Myocyte (in vitro differentiated cells): ENCODE data around the gene TGFB1I1. TPM values are rescaled to one million over a fixed set of nuclear protein-coding genes. Genes with fewer than 3 reads are reported as not detected.
"Not testable (repeated sequence)": the region's sequence is repeated elsewhere in the genome, so short reads cannot be mapped to it uniquely, and the experiment has no call there.

ENCODE experiments used
- DNase-seq: peaks from one replicate; pipeline ENCODE4 v3.0.0-alpha.2; 2012; ENCODE audit warnings: low read depth
- total RNA-seq: library from RNA; depleted of rRNA; stranded (reverse); fragments of >200 nt; gene quantifications from 2 replicates; pipeline ENCODE4 v1.2.3, GENCODE V29; 2014

The TGFB1I1 gene
- total RNA-seq, 1 donor from 2014 or later, result 44.5 TPM

- no peak for DNase-seq
Observed at GRCh38 chr16:31487071-31487719, 15.2 kb downstream of the TGFB1I1 start.

DNA sequence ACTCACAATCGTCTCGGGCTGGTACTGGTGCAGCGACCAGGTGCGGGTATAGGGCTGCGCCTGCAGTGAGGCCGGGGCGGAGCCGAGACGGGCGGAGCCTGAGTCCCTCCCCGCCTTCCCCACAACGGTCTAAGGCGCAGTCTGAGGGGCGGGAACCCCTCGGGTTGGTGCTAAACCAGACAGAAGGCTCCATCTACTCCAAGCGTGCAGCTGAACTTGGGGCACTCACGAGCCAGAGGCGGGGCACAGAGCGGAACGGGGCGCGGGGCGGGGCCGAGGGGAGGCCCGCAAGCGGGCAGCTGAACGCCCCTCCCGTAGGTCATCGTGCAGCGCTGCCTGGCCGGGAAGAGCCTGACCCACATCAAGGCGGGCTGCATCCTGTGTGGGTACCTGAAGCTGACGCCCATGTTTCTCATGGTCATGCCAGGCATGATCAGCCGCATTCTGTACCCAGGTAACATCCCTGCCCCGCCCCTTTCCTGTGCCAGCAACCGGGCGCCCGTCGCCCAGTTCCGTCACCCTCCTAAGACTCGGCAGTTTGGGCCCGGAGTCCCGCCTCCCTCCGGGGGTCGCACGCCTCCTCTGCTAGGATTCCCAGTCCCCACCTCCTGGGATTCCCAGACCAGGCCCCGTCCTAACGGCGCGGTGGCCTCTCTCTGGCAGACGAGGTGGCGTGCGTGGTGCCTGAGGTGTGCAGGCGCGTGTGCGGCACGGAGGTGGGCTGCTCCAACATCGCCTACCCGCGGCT, 15.9 kb downstream of the TGFB1I1 start:
- DNase-seq, result peak; percentile 41

- DNase-seq, result no peak
Observed at GRCh38 chr16:31488468-31489297, 16.7 kb downstream of the TGFB1I1 start.

DNA sequence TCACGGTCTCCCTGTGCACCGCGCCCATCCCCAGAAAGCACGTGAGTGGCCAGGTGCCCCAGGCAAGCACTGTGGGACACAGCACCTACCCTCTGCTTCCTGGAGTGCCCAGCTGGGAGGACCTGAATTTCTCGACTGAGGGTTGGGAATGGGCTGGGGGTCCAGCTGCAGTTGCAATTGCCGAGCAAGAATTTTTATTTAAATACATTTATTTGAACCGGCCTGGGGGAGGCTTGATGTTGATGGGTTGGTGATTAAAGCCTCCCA, 17.3 kb downstream of the TGFB1I1 start:
- DNase-seq, result no peak

- no peak for DNase-seq
Observed at GRCh38 chr16:31489616-31490584, 17.9 kb downstream of the TGFB1I1 start.

- no peak for DNase-seq
Observed at GRCh38 chr16:31491778-31492418, 19.9 kb downstream of the TGFB1I1 start.

DNA sequence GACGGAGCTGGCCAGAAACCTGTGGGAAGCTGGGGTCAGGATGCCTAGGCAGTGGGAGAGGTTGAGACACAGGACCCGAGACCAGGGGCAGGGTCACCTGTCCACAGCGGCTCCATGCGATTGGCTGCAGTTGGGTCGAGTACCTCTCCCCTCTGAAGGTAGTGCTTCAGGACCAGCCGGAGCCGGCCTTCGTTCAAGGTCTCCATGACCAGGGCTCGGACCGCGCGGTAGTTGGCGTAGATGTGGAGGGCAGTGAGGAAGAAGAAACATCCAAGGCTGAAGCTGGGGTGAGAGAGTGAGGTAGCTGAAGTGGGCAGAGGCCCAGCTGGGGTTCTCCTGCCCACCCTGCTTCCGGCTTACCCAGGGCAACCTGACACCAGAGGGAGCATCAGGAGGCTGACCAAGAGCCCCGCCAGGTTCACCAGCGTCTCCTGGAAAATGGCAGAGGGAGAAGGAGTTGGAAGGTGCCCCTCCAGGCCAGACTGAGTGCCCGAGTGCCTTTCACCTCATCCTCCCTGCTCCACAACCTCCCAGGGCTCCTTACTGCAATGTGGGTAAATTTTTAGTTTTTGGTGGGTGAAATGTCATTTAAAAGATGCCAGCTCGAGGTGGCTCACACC, 21.7 kb downstream of the TGFB1I1 start:
- no peak for DNase-seq

DNA sequence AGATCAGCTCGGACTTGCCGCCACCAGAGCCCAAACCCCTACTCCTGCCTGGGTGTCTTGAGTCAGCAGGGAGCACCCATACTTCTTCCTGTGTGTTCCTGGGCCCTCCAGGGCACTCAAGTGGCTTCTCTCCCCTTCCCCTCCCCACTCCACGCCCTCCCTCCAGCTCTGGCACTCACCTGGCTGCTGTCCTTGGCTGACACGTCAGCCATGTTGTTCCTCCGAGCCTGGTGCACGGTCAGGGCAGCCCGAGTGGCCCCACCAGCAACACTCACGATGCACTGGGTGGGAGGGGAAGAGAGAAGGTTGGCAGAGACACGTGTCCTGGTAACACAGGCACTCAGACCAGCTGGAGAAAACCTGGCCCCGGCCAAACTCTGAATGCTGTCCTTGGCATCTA, 24.7 kb downstream of the TGFB1I1 start:
- DNase-seq, result no peak

DNA sequence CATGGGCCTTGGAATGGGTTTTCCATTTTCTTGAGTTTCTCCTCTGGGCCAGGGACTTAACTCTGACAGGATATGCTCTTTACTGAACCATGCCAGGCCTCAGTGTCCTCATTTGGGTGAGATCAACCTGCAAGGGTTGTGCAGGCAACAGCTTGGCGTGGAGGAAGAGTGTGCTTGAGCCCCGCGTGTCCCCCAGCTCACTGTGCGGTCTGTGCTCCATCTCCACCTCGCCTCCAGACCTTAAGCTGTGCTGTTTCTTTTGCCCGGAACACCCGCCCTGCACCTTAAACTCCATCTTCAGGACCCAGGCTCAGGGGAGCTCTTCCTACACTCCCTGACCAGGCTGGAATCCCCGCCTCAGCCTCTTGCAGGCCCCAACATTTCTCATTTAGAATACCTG, 26.5 kb downstream of the TGFB1I1 start:
- no peak for DNase-seq

DNA sequence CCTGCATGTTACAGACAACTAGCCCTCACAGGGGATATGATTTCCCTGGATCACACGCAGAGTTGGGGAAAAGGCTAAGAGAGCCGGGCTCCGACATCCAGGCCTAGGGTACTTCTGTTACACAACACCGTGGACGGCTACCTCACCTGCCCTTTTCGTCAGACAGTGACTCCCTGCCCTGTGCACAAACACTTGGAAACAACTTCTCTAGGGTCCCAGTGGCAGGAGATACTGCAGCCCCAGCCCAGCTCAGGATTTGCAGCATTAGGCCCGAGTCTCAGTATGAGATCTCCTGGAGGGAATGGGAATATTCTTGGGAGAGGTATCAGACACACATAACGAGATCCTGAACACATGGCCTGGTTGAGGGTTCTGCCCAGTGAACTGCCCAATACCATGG, 28.0 kb downstream of the TGFB1I1 start:
- no peak for DNase-seq

DNA sequence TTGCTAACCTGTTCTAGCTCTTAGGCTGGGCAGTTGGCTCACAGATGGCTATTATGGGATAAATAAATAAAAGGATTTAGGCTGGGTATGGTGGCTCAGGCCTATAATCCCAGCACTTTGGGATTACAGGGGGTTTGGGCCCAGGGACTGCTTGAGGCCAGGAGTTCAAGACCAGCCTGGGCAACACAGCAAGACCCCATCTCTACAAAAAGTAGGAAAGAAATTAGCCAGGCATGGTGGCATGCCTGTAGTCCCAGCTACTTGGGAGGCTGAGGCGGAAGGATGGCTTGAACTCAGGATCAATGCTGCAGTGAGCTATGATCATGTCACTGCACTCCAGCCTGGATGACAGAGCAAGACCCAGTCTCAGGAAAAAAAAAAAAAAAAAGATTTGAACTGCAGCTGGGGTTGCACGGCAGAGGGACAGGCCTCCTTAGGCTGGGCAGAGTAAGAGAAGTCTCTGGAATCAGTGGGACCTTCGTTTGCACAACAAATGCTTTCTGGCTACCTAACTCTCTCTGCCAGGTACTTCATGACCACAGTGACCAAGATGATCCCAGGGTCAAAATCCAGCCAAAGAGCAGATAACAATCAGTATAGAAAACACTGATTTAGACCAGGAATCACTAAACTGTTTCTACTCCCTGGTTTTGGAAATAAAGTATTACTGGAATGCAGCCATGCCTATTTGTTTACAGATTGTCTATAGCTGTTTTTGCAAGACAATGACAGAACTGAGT, 29.4 kb downstream of the TGFB1I1 start:
- no peak for DNase-seq

- no peak for DNase-seq
Observed at GRCh38 chr16:31501966-31502348, 30.0 kb downstream of the TGFB1I1 start.

GRCh38 chr16:31502981-31503380, 31.0 kb downstream of the TGFB1I1 start:
- DNase-seq, result no peak

DNA sequence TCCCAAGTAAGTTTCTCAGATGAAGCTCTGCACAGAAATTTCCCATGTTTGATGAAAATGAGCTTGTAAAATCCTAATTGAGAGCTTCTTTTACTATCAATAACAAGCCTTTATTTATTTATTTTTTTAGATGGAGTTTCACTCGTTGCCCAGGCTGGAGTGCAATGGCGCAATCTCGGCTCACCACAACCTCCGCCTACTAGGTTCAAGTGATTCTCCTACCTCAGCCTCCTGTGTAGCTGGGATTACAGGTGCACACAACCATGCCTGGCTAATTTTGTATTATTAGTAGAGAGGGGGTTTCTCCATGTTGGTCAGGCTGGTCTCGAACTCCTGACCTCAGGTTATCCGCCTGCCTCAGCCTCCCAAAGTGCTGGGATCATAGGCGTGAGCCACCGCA, 31.6 kb downstream of the TGFB1I1 start:
- DNase-seq, result not testable (repeated sequence)

- no peak for DNase-seq
Observed at GRCh38 chr16:31504159-31504558, 32.2 kb downstream of the TGFB1I1 start.

GRCh38 chr16:31505483-31505882, 33.5 kb downstream of the TGFB1I1 start:
- no peak for DNase-seq

DNA sequence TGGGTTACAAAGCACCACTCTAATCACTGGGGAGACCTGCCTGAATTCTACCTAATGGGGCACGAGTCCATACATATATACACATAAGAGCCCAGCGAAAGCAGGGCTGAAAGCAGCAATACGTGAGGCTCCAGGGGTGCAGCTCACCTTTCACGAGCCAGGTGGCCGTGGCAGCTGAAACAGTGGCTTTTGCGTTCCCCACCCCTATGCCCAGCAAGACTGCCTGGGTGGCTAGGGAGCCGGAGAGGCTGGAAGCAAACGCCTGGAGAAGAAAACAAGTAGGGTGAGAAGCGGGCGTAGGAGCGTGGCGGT, 35.6 kb downstream of the TGFB1I1 start:
- no peak for DNase-seq

DNA sequence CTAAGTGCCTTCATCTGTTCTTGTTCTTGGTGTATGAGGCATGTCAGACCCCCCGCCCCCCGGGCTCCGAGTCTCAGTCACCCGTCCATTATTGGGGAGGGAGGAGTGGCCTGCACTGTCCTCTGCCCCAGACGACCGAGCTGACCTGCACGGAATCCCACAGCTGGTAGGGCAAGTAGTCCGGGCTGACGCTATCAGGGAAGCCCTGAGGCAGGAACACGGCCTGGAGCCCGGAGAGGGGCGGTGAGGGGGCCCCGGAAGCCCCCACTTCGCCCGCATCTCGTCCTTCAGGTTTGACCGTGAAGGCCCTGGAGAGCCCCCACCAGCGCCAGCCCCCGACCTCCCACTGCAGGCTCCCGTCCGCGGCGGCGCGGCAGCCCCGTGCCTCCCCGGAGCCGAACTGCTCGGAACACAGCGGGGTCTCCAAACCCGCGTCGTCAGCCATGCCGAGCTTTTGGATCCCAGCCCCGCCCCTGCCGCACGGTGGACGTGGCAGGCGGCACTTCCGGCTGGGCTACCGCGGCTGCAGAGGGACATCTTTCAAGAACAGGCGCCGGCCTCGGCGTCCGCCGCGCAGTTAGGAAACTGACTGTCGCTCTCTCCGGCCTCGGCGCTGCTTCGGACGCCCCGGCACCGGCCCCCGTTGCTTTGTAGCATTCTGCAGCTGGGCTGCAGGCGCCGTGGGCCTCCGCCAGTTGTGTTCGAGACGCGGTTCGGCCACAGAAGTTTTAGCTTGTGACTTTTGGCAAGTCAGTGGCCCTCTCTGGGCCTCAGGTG, 36.2 kb downstream of the TGFB1I1 start, which contains the start of gene RUSF1:
TSS of gene RUSF1 (minus strand) at position 463 of the 777 bp plus-strand sequence. CDS start at position 445, 18 bp downstream.
- peak; percentile 90 for DNase-seq

- DNase-seq, result peak; percentile 48
Observed at GRCh38 chr16:31508706-31509195, 36.8 kb downstream of the TGFB1I1 start.
